ENCODE measurements around the gene F2RL2.

F2RL2 gene

DNA sequence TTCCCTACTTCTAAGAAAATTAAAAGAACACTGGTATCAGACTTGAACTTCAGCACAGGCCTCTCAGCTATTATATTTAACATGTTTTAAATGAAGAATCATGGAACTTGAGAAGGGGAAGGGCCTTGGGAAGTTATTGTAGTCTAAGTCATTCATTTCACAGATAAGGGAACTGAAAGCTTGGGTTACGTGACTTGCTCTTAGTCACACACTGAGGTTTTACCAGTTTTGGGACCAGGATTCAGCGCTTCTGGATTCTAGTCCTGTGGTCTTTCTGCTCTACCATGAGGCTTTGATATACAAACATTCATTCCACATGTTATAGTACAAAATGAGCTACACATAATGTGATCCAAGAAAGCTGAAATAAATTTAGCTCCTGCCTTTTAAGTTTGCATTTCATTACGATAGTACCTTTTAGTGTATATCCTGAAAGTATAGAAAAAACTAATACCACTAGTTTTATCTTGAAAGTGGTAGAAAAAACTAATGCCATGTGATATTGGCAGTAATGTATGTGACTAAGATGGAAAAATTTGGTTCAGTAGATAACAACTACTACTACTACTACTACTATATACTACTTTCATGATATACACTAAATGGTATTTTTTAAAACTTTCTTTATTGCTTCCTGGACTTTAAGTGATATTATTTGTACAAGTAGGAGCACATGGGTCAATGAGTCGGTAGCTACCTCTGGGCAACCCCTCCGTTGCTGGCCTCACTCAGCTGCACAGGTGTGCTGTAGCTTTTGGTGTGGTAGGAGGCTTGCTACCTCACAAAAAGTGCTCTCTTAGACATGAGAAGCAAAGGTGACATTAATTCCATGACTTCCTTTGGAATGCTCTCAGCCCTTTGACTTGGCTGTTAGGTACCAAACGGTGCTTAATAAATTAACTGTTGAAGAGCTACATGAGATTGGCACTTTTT, 40.7 kb downstream of the F2RL2 start:
- DNase-seq, result no peak

DNA sequence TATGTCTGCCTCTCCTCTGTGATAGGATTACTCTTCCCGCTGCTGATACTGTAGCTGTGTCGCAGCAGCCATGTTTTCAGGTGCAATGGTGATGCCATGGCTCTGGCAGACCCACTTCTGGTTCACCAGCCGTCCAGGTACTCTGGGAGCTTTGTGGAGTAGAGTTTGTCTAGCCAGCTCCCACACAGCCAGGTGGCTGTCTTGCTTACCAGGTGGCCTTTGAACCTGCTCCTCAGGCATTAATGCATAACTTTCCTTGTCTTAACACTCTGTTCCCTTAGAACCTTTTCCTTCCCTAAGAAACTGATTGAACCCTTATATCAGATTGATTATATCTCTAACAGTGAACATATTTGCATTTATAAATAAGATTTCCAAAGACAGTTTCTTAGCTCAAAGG, 42.2 kb downstream of the F2RL2 start:
- DNase-seq, result no peak

DNA sequence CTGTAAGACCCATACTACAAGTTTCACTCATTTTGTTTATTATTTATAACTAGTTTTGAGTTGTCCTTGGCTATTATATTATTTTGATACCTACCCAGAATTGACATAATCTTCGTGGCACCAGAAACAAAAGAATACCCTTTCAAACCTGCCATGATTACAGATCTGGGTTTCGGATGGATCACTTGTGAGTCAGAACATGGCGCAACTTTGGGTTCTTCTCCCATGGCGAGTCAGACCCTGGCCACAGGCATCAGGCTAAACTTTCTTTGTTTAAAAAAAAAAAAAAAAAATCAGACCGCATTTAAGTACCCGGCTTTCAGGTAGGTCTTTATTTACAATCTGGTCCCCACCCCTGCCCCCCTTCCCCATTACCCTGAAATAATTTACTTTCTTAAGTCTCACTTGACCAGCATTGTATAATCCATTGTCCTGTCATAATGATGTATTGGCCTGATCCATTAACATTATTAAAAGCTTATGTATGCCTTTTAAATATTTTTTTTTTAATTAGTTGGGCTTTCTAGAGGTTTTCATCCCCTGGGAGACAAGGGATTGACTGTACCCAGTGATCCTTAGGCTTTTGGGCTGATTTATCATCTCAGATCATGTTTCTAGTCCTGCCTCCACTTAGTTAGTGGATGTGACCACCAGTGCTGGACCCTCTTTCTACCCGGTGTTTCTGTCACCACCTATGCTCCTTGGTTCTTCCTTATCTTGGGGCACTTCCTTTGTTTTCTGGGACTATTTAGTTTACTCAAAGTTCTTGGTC, 43.9 kb downstream of the F2RL2 start:
- no peak for DNase-seq

DNA sequence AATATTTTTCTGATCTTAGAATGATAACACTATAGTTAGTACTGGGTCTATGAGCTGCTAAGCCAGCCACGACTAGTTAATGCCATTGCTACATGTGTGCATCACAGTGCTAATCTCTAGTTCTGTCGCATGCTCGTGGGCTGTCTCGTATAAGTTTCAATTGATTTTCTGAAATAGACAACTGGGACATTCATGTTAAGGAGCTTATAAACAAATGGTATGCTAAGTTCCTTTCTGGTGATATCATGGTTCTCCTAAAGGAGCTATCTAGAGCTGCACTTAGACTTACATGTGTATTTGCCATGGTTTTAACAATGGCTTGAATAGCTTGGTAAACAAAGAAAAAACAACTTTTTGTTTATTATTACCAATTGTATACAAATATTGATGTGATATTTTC, 46.2 kb downstream of the F2RL2 start:
- no peak for DNase-seq

DNA sequence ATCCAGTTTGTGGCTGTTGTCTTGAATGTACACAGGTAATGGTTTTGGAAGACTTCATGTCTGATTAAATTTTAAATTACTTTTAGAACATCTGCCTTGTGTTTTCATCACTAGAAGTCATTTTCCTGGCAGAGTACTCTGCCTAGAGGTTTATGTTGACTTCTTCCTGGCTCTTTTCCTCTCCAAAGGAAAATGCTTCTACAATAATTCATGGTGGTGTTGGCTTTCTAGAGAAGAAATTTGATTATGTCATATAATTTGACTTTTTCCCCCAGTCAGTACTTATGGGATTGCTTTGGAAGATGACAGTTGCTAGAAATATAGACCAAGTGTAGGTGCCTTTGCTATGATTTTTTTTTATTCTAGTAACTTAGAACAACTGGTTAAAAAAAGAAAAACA, 46.8 kb downstream of the F2RL2 start:
- DNase-seq, result no peak

DNA sequence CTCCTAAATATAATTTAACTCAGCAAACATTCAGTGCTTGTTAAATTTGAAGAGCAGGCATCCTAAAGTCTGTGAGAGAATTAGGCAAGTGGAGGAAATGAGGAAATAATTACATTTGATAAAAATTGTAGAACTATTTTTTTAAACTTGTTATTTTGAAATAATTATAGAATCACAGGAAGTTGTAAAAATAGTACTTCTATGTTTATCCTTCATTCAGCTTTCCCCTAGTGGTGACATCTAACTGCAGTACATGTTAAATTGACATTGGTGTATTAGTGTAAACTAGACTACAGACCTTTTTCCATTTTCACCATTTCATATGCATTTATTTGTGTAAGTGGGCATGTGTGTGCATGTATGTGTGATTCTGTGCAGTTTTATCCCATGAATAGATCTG, 51.6 kb downstream of the F2RL2 start:
- no peak for DNase-seq

DNA sequence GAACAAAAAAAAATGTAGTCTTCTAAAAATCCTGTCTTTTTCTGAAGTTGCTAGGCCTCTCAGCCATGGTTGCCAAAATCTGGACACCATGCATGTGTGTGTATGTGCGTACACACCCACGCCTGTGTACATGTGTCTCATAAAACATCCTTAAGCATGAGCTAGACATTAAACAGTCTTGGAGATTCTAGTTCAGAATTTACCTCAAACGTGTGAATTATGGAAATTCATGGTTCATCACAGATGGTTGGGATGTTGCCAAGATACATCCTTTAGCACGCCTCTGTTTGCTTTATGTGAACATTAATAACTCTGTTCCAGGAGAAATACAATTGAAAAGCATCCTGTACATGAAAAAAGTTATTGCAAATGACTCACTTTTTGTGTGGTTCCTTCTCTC, 53.0 kb downstream of the F2RL2 start:
- no peak for DNase-seq
